Measurements from ENCODE around the gene SMCO2.

Gene SMCO2

GRCh38 chr12:27521066-27521465 lies 74.5 kb downstream of the SMCO2 start:
- H3K4me3 ChIP-seq: no peak overlapping the region
- H3K27ac ChIP-seq: no peak overlapping the region
- H3K36me3 ChIP-seq: no peaks in the 10 kb centered on the region
- H3K27me3 ChIP-seq: no peaks in the 10 kb centered on the region
- no peaks in the 10 kb centered on the region for H4K20me1 ChIP-seq
- H3K9ac ChIP-seq: no peak overlapping the region
- peaks cover 19 to 36% (median 28%) of the 10 kb centered on the region in 10 experiments for H3K4me1 ChIP-seq
- H3K4me2 ChIP-seq: peak overlapping the region; percentile 20 to 71 (median 50); a peak in 21 of 22 replicates
- H3K9me3 ChIP-seq (replicated peaks in 1 of 11): no peaks in the 10 kb centered on the region
- TF ChIP-seq Cebpa-rat (IDR thresholded peaks at IDR 0.05): no peak

- Histone ChIP-seq H3K9ac (no peak overlapping the region), H3K9me3 (replicated peaks in 1 of 11) (no peaks in the 10 kb centered on the region), H3K4me2 (no peak overlapping the region), H3K27me3 (no peaks in the 10 kb centered on the region), H3K4me3 (no peak overlapping the region), H4K20me1 (no peaks in the 10 kb centered on the region), H3K36me3 (no peaks in the 10 kb centered on the region), H3K27ac (no peak overlapping the region), H3K4me1 (peaks cover 19 to 45% (median 37%) of the 10 kb centered on the region in 10 experiments)
- TF ChIP-seq Cebpa-rat (IDR thresholded peaks at IDR 0.05): no peak
Measured at GRCh38 chr12:27521981-27522380, 75.4 kb downstream of the SMCO2 start.

GRCh38 chr12:27523305-27523641 lies 76.7 kb downstream of the SMCO2 start:
- H3K9ac ChIP-seq: peak overlapping the region; percentile 66 to 88 (median 79); a peak in 21 of 22 replicates
- no peaks in the 10 kb centered on the region for H3K9me3 ChIP-seq (replicated peaks in 1 of 11)
- H3K36me3 ChIP-seq: no peaks in the 10 kb centered on the region
- H3K27me3 ChIP-seq: no peaks in the 10 kb centered on the region
- peak overlapping the region; percentile 26 to 89 (median 79); a peak in 21 of 22 replicates for H3K27ac ChIP-seq
- peak overlapping the region; percentile 75 to 90 (median 82) for H3K4me3 ChIP-seq
- H3K4me2 ChIP-seq: peak overlapping the region; percentile 73 to 94 (median 84)
- no peaks in the 10 kb centered on the region for H4K20me1 ChIP-seq
- peaks cover 19 to 58% (median 50%) of the 10 kb centered on the region in 10 experiments for H3K4me1 ChIP-seq
- TF ChIP-seq Cebpa-rat (IDR thresholded peaks at IDR 0.05): no peak

GRCh38 chr12:27523642-27524493 lies 77.3 kb downstream of the SMCO2 start, which contains the start of gene PPFIBP1:
TSS of gene PPFIBP1 (plus strand) at chr12:27524206. CDS start at chr12:27633397, 109,191 bp downstream.
- Histone ChIP-seq H3K4me1 (peaks cover 19 to 64% (median 51%) of the 10 kb centered on the region in 10 experiments), H3K27me3 (no peaks in the 10 kb centered on the region), H3K27ac (peak within 1 kb of the TSS; percentile 26 to 89 (median 79); a peak in 21 of 22 replicates), H3K4me3 (peak within 1 kb of the TSS; percentile 75 to 90 (median 82)), H3K9me3 (replicated peaks in 1 of 11) (no peaks in the 10 kb centered on the region), H3K9ac (peak within 1 kb of the TSS; percentile 66 to 88 (median 79)), H3K4me2 (peak within 1 kb of the TSS; percentile 75 to 94 (median 84)), H4K20me1 (no peaks in the 10 kb centered on the region), H3K36me3 (0 out of 22 replicates have a peak, but pooled peaks cover 0 to 2% (median 0%) of the 10 kb centered on the region in 11 experiments)
- TF ChIP-seq Cebpa-rat (IDR thresholded peaks at IDR 0.05): 0 out of 22 replicates have a peak, but pooled peaks of 1 of the 11 experiments have one; percentile 9

GRCh38 chr12:27524494-27524835 lies 77.9 kb downstream of the SMCO2 start:
- Histone ChIP-seq H4K20me1 (no peaks in the 10 kb centered on the region), H3K4me1 (peaks cover 19 to 68% (median 52%) of the 10 kb centered on the region in 10 experiments), H3K9me3 (replicated peaks in 1 of 11) (no peaks in the 10 kb centered on the region), H3K27ac (peak overlapping the region in 10 of 11 experiments; percentile 60 to 89 (median 79); a peak in 19 of 22 replicates), H3K27me3 (no peaks in the 10 kb centered on the region), H3K4me2 (peak overlapping the region; percentile 75 to 89 (median 83)), H3K36me3 (peaks cover 0 to 6% (median 0%) of the 10 kb centered on the region in 11 experiments; a peak in 1 of 22 replicates), H3K4me3 (peak overlapping the region; percentile 75 to 90 (median 82)), H3K9ac (peak overlapping the region; percentile 66 to 88 (median 79))
- TF ChIP-seq Cebpa-rat (IDR thresholded peaks at IDR 0.05): no peak

- no peaks in the 10 kb centered on the region for H4K20me1 ChIP-seq
- no peaks in the 10 kb centered on the region for H3K27me3 ChIP-seq
- H3K9ac ChIP-seq: peak overlapping the region; percentile 66 to 88 (median 79)
- H3K36me3 ChIP-seq: peaks cover 0 to 7% (median 0%) of the 10 kb centered on the region in 11 experiments; a peak in 1 of 22 replicates
- H3K4me3 ChIP-seq: peak overlapping the region; percentile 75 to 90 (median 82)
- no peaks in the 10 kb centered on the region for H3K9me3 ChIP-seq (replicated peaks in 1 of 11)
- H3K4me1 ChIP-seq: peaks cover 21 to 74% (median 58%) of the 10 kb centered on the region in 10 experiments
- peak overlapping the region; percentile 75 to 89 (median 83) for H3K4me2 ChIP-seq
- H3K27ac ChIP-seq: peak overlapping the region in 10 of 11 experiments; percentile 60 to 89 (median 79); a peak in 18 of 22 replicates
- no peak for TF ChIP-seq Cebpa-rat (IDR thresholded peaks at IDR 0.05)
Measured at GRCh38 chr12:27524839-27525753, 78.6 kb downstream of the SMCO2 start.

- Histone ChIP-seq H3K9me3 (replicated peaks in 1 of 11) (no peaks in the 10 kb centered on the region), H3K36me3 (peaks cover 0 to 7% (median 0%) of the 10 kb centered on the region in 11 experiments; a peak in 1 of 22 replicates), H3K27me3 (no peaks in the 10 kb centered on the region), H3K4me2 (peak overlapping the region in 10 of 11 experiments; percentile 21 to 89 (median 80); a peak in 20 of 22 replicates), H3K27ac (peak overlapping the region in 5 of 11 experiments; percentile 12 to 39 (median 23); a peak in 7 of 22 replicates), H3K9ac (peak overlapping the region in 1 of 11 experiments; percentile 1; a peak in 1 of 22 replicates), H4K20me1 (no peaks in the 10 kb centered on the region), H3K4me3 (no peak overlapping the region), H3K4me1 (peaks cover 32 to 84% (median 72%) of the 10 kb centered on the region in 10 experiments)
- TF ChIP-seq Cebpa-rat (IDR thresholded peaks at IDR 0.05): peak in 8 of 11 experiments; percentile 2 to 88 (median 73); a peak in 11 of 22 replicates
Measured at GRCh38 chr12:27527512-27527911, 81.0 kb downstream of the SMCO2 start.

GRCh38 chr12:27528788-27529187 lies 82.3 kb downstream of the SMCO2 start:
- no peak overlapping the region for H3K27ac ChIP-seq
- no peaks in the 10 kb centered on the region for H3K9me3 ChIP-seq (replicated peaks in 1 of 11)
- H3K4me2 ChIP-seq: no peak overlapping the region

More at GRCh38 chr12:27528788-27529187, 82.3 kb downstream of the SMCO2 start:
- peaks cover 0 to 7% (median 0%) of the 10 kb centered on the region in 11 experiments; a peak in 1 of 22 replicates for H3K36me3 ChIP-seq
- no peak for TF ChIP-seq Cebpa-rat (IDR thresholded peaks at IDR 0.05)
- no peak overlapping the region for H3K9ac ChIP-seq
- H3K27me3 ChIP-seq: no peaks in the 10 kb centered on the region
- H4K20me1 ChIP-seq: no peaks in the 10 kb centered on the region
- H3K4me3 ChIP-seq: no peak overlapping the region
- H3K4me1 ChIP-seq: peaks cover 36 to 87% (median 76%) of the 10 kb centered on the region in 10 experiments
